Fibroblast of lung (primary cell): Measurements from ENCODE around the gene LARGE2. TPM values are rescaled to one million over a fixed set of nuclear protein-coding genes. Genes with fewer than 3 reads are reported as not detected.
A peak's percentile ranks its signal among the peaks of the same experiment; 100 is the strongest.

ENCODE experiments used
- DNase-seq, 2 donors: peaks; one replicate each; pipeline versions ENCODE4 v3.0.0 to v3.0.0-alpha.2; 2010; ENCODE audit warnings: low read depth in 2 of 2
- H2AFZ ChIP-seq: 2 replicates; pipeline ENCODE4 v1.5.1; 2012; ENCODE audit warnings: low read length, control low read depth, inconsistent platforms
- H3K27ac ChIP-seq: 2 replicates; pipeline ENCODE4 v1.5.1; 2011; ENCODE audit warnings: low read length, control low read depth; ENCODE audit not compliant: insufficient read depth
- H3K27me3 ChIP-seq: 2 replicates; pipeline ENCODE4 v1.5.1; 2011; ENCODE audit warnings: mild to moderate bottlenecking, low read length; ENCODE audit not compliant: control insufficient read depth, insufficient read depth
- H3K36me3 ChIP-seq: 2 replicates; pipeline ENCODE4 v1.5.1; 2011; ENCODE audit warnings: low read length; ENCODE audit not compliant: control insufficient read depth, insufficient read depth
- H3K4me1 ChIP-seq: 2 replicates; pipeline ENCODE4 v1.5.1; 2011; ENCODE audit warnings: low read length; ENCODE audit not compliant: control insufficient read depth, insufficient read depth; ENCODE audit errors: extremely low read depth
- H3K4me2 ChIP-seq: 2 replicates; pipeline ENCODE4 v1.5.1; 2011; ENCODE audit warnings: low read length, control low read depth; ENCODE audit not compliant: insufficient read depth; ENCODE audit errors: extremely low read depth
- H3K4me3 ChIP-seq, 4 experiments: fragments of 200-600 bp in 1 of 4; sonication (generic) in 1 of 4; replicated peaks in 1 of 4; 2 replicates each; pipeline ENCODE4 v1.5.1; 2011 to 2016; ENCODE audit warnings: low read length in 4 of 4, low read depth in 3 of 4, mild to moderate bottlenecking in 3 of 4, control low read depth in 2 of 4, inconsistent platforms in 1 of 4, mixed read lengths in 1 of 4; ENCODE audit not compliant: insufficient read depth in 1 of 4; ENCODE audit errors: control extremely low read depth in 1 of 4
- H3K79me2 ChIP-seq: 2 replicates; pipeline ENCODE4 v1.5.1; 2012; ENCODE audit warnings: mild to moderate bottlenecking, low read length, inconsistent platforms; ENCODE audit not compliant: control insufficient read depth, insufficient read depth
- H3K9ac ChIP-seq: 2 replicates; pipeline ENCODE4 v1.5.1; 2011; ENCODE audit warnings: mild to moderate bottlenecking, low read length, control low read depth; ENCODE audit not compliant: insufficient read depth
- H3K9me3 ChIP-seq: 2 replicates; pipeline ENCODE4 v1.5.1; 2012; ENCODE audit warnings: low read depth, low read length; ENCODE audit not compliant: control insufficient read depth, insufficient read depth
- H4K20me1 ChIP-seq: 2 replicates; pipeline ENCODE4 v1.5.1; 2011; ENCODE audit warnings: low read length; ENCODE audit not compliant: control insufficient read depth, insufficient read depth; ENCODE audit errors: extremely low read depth
- EZH2 ChIP-seq: IDR thresholded peaks from 2 replicates; pipeline ENCODE4 v1.5.1; 2012; ENCODE audit warnings: low read length, control low read depth, mild to moderate bottlenecking; ENCODE audit errors: missing control alignments
- polyA plus RNA-seq, 2 donors: library from polyadenylated mRNA; depleted of rRNA in 1 of 2; stranded (reverse) in 1 of 2; unstranded in 1 of 2; fragments of >200 nt; gene quantifications; 2 replicates each; pipeline ENCODE4 v1.2.1, GENCODE V29; 2011 to 2012; ENCODE audit warnings: missing spikeins in 1 of 2
- total RNA-seq: library from RNA; depleted of rRNA; stranded (reverse); fragments of >200 nt; gene quantifications from 2 replicates; pipeline ENCODE4 v1.2.1, GENCODE V29; 2014
- TF ChIP-seq, protein P1 (sequence below), 2 donors: IDR thresholded peaks in 1 of 2; conservative IDR thresholded peaks in 1 of 2; 1 replicate in 1 of 2; 2 replicates in 1 of 2; pipeline ENCODE4 v1.5.1; 2011 to 2012; ENCODE audit warnings: low read length in 2 of 2, control low read depth in 1 of 2, inconsistent platforms in 1 of 2, low read depth in 1 of 2, mild to moderate bottlenecking in 1 of 2

The LARGE2 gene
- total and polyA plus RNA-seq, 2 donors (not counting 1 experiment from before 2014, with no cell fraction given) = not detected

- Histone ChIP-seq H2AFZ (no peak overlapping the region), H3K4me3 (no peak overlapping the region), H4K20me1 (no peaks in the 10 kb centered on the region), H3K27ac (no peak overlapping the region), H3K79me2 (no peaks in the 10 kb centered on the region), H3K36me3 (peaks cover 2% of the 10 kb centered on the region), H3K9me3 (no peaks in the 10 kb centered on the region), H3K9ac (no peak overlapping the region), H3K27me3 (no peaks in the 10 kb centered on the region), H3K4me1 (no peaks in the 10 kb centered on the region), H3K4me2 (no peak overlapping the region)
- no peak for DNase-seq
- no peak for TF ChIP-seq EZH2
- TF ChIP-seq, protein P1, sequence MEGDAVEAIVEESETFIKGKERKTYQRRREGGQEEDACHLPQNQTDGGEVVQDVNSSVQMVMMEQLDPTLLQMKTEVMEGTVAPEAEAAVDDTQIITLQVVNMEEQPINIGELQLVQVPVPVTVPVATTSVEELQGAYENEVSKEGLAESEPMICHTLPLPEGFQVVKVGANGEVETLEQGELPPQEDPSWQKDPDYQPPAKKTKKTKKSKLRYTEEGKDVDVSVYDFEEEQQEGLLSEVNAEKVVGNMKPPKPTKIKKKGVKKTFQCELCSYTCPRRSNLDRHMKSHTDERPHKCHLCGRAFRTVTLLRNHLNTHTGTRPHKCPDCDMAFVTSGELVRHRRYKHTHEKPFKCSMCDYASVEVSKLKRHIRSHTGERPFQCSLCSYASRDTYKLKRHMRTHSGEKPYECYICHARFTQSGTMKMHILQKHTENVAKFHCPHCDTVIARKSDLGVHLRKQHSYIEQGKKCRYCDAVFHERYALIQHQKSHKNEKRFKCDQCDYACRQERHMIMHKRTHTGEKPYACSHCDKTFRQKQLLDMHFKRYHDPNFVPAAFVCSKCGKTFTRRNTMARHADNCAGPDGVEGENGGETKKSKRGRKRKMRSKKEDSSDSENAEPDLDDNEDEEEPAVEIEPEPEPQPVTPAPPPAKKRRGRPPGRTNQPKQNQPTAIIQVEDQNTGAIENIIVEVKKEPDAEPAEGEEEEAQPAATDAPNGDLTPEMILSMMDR (conservative IDR thresholded peaks at IDR 0.05 in 1 of 2, IDR thresholded peaks at IDR 0.05 in 1 of 2; ENCODE audit: low read depth in 1 of 2, low read length in 2 of 2) = no peak
Observed at GRCh38 chr11:45881708-45882368, 40.6 kb upstream of the LARGE2 start.

GRCh38 chr11:45884596-45885185 is 37.8 kb upstream of the LARGE2 start:
- Histone ChIP-seq H3K9ac (no peak overlapping the region), H3K9me3 (no peaks in the 10 kb centered on the region), H3K79me2 (no peaks in the 10 kb centered on the region), H2AFZ (no peak overlapping the region), H3K4me2 (no peak overlapping the region), H3K27ac (no peak overlapping the region), H3K36me3 (peaks cover 2% of the 10 kb centered on the region), H3K27me3 (no peaks in the 10 kb centered on the region), H4K20me1 (peaks cover 3% of the 10 kb centered on the region), H3K4me1 (no peaks in the 10 kb centered on the region), H3K4me3 (no peak overlapping the region)
- DNase-seq = no peak
- TF ChIP-seq EZH2 = no peak
- TF ChIP-seq, protein P1 (conservative IDR thresholded peaks at IDR 0.05 in 1 of 2, IDR thresholded peaks at IDR 0.05 in 1 of 2; ENCODE audit: low read depth in 1 of 2, low read length in 2 of 2) = no peak

DNA sequence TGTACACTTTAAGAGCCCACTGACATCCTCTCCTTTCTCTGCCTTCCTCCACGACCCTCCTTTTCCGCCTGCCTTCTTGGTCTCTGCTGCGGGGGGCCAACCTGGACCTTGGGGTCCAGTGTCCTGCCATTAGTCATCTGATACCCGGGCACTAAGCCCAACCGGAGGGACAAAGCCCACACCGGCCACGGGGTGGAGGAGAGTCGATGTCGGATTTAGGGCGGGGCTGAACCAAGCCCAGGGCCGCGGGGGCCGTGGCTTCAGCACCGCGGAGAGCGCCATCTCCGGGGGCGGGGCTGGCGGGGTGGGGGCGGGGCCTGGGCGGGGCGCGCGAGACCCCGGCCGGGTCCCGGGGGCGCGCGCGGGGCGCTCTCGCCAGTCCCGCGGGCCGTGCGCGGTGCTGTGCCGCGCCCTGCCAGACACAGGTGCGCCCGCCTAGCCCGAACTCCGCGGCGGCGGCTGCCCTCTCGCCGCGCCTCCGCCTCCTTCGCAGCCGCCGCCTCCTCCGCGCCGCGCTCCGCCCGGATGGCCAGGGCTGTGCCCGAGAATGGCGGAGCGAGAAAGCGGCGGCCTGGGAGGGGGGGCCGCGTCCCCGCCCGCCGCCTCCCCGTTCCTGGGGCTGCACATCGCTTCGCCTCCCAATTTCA is 37.1 kb upstream of the LARGE2 start, which contains the start of gene MAPK8IP1:
Gene MAPK8IP1 (plus strand): TSS at position 378 of the 647 bp plus-strand sequence. CDS start 170 bp downstream, at position 548.
- Histone ChIP-seq H3K4me2 (peak within 1 kb of the TSS; percentile 54), H3K27ac (no peak within 1 kb of the TSS), H3K9ac (no peak within 1 kb of the TSS), H3K9me3 (no peaks in the 10 kb centered on the region), H4K20me1 (peaks cover 3% of the 10 kb centered on the region), H3K79me2 (no peaks in the 10 kb centered on the region), H2AFZ (no peak within 1 kb of the TSS), H3K4me3 (peak within 1 kb of the TSS in 2 of 4 experiments; percentile 17 to 45), H3K36me3 (peaks cover 2% of the 10 kb centered on the region), H3K27me3 (no peaks in the 10 kb centered on the region), H3K4me1 (no peaks in the 10 kb centered on the region)
- DNase-seq = peak in 1 of 2 donors; percentile 17
- no peak for TF ChIP-seq EZH2
- TF ChIP-seq, protein P1 (conservative IDR thresholded peaks at IDR 0.05 in 1 of 2, IDR thresholded peaks at IDR 0.05 in 1 of 2; ENCODE audit: low read depth in 1 of 2, low read length in 2 of 2) = no peak
